Measurements from ENCODE around the gene RCAN1. TPM values are rescaled to one million over a fixed set of nuclear protein-coding genes. Genes with fewer than 3 reads are reported as not detected.
"Not testable (repeated sequence)": the region's sequence is repeated elsewhere in the genome, so short reads cannot be mapped to it uniquely, and the experiment has no call there.

The RCAN1 gene
- total RNA-seq, 2 donors from 2014 or later, result 4.9 to 6.3 TPM

DNA sequence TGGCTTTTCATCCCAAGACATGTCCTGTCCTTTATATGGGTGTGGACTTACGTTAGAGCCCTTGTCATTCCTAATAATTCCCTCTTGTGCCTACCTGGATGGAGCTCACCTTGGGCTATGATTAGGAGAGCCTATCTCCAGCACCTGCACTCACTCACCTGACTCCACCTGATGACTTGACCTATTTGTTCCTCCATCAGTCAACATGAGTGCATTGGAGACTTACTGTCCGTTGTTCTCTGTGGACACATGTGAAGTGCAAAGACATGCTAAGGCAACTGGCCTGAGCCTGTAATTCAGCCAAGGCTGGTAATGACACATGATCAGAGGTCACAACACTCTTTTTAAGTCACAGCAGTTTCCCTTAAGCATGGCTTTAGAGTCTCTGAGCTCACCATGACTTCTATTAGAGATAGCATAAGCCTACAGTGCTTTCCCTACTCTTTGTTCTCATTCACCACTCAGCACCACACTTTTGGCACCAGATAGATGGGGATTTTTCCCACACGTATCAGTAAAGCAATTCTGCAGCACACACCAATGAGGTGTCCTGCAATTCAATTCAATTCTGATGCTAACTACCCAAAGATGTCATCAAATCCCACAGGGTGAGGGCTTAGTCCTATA is 112.3 kb downstream of the RCAN1 start:
- no peak for ATAC-seq (replicated peaks)
- Mint-ChIP-seq H3K4me3 (no peak overlapping the region), H3K9me3 (no peaks in the 10 kb centered on the region), H3K36me3 (ENCODE audit: low read depth) (no peaks in the 10 kb centered on the region), H3K27ac (no peak overlapping the region), H3K27me3 (peaks cover 22% of the 10 kb centered on the region), H3K4me1 (no peaks in the 10 kb centered on the region)

DNA sequence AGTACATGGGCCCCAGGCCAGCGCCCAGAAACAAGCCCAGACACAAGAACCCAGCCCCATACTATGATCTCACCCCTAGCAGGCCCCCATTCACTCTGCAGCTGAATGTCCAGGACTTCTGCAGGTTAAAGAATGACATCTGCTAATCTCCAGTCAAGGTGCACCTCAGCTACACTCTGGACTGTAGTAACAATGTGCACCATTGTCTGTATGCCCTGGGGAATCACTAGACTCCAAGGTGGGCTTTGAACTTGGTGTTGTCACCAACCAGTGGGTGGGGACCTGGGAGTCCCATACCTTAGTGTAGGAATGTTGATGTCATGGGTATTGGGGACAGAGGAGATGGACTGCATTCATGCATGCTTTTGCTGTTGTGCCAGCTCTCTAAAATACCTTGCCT is 113.2 kb downstream of the RCAN1 start:
- Mint-ChIP-seq H3K9me3 (no peaks in the 10 kb centered on the region), H3K36me3 (ENCODE audit: low read depth) (no peaks in the 10 kb centered on the region), H3K27me3 (peaks cover 16% of the 10 kb centered on the region), H3K4me3 (no peak overlapping the region), H3K4me1 (no peaks in the 10 kb centered on the region), H3K27ac (no peak overlapping the region)
- no peak for ATAC-seq (replicated peaks)

DNA sequence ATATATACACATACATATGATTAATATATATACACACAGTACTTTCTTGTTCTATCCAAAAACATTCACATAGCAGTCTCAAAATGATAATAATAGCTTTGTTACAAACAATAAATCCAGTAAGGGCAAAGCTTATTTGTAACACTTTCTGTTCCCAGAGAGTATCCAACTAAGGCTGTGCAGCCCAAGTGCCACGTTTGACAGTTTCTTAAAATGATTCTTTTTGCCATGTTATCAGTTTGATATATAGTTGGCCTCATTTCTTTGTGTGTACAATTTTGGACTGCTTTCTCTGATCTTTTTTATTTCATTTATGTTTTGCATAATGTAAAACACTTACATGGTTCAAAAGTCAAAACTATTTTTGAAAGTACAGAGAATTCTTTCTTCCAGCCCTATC is 114.7 kb downstream of the RCAN1 start:
- Mint-ChIP-seq H3K4me1 (no peaks in the 10 kb centered on the region), H3K36me3 (ENCODE audit: low read depth) (no peaks in the 10 kb centered on the region), H3K27me3 (peaks cover 16% of the 10 kb centered on the region), H3K9me3 (no peaks in the 10 kb centered on the region), H3K4me3 (no peak overlapping the region), H3K27ac (no peak overlapping the region)
- ATAC-seq (replicated peaks), result no peak

DNA sequence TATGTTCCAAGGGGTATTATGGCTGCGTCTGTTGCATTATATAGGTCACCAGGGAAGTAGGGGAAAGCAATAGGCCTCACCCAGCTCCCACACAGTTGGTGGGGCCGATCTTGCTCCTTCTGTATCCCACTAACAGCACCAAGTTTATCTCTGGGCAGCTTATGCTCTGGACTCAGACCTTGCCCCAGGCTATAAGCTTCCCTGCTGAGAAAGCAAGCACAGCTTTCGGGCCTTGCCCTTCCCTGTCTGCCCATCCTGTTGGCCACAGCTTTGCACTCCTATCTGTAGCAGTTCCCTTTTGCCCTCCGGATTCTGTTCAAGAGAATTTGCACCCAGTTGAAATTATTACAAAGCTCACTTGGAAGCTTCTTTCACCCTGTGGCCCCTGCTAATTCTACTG is 115.8 kb downstream of the RCAN1 start:
- H3K4me3 Mint-ChIP-seq, result no peak overlapping the region
- H3K9me3 Mint-ChIP-seq, result no peaks in the 10 kb centered on the region
- H3K36me3 Mint-ChIP-seq (ENCODE audit: low read depth), result no peaks in the 10 kb centered on the region
- no peak overlapping the region for H3K27ac Mint-ChIP-seq
- H3K4me1 Mint-ChIP-seq, result no peaks in the 10 kb centered on the region
- peaks cover 13% of the 10 kb centered on the region for H3K27me3 Mint-ChIP-seq
- ATAC-seq (replicated peaks), result no peak

DNA sequence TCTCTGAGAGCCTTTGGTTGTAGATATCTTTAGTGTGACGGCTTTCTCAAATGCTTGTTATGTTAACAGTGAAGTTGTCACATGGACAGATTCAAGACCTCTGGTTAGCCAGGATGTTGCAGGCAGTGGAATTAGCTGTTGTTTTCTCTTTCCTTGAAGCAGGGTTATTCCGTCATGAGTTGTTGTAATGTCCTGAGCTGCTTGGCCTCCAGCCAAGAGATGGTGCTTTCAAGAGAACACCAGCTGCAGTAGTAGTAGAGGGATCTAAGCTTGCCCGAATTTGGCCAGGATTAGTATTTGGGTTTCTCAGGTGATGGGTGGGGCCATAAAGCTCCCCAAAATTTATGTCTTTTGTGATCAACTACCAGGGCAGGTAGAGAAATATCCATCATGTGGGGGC is 116.3 kb downstream of the RCAN1 start:
- no peaks in the 10 kb centered on the region for H3K36me3 Mint-ChIP-seq (ENCODE audit: low read depth)
- no peak for ATAC-seq (replicated peaks)
- no peaks in the 10 kb centered on the region for H3K9me3 Mint-ChIP-seq
- no peak overlapping the region for H3K27ac Mint-ChIP-seq
- no peak overlapping the region for H3K4me3 Mint-ChIP-seq
- peaks cover 13% of the 10 kb centered on the region for H3K27me3 Mint-ChIP-seq
- no peaks in the 10 kb centered on the region for H3K4me1 Mint-ChIP-seq

DNA sequence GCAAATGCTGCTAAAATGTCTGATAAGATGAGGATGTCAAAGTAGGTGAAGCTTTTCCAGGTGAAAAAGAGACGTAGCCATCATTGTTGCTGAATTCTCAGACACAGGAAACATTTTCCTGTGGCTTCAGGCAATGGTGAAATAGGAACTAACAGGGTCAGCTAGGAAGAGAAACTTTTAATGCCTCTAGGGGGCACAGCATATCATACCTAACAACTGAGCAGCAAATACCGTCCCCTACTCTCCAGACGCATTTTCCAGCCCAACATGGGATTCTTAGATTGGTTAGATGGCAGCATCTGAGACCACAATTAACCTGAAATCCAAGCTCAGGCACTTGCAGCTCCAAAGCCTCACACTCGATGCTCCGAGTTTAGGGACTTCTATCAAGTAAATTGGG is 131.1 kb downstream of the RCAN1 start:
- ATAC-seq (replicated peaks); H3K4me3 Mint-ChIP-seq: not testable (repeated sequence)

DNA sequence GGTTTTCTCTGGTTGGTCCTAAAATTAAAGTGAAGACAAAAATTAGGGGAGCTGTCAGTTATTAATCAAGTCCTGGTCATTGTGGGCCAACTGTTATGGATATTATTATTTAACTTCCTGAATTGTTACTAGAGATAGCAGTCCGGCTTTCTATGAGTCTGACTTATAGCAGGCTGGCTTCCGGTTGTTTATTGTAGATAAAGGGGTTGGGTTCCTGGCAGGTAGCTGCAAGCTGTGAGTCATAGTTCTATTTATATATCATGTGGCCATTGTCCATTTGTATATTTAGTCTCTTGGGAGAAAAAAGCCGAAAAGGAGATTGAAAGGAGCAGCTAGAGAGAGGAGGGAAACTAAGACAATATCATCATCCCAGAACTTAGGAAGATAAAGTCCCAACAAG is 131.5 kb downstream of the RCAN1 start:
- H3K27me3 Mint-ChIP-seq, H3K4me1 Mint-ChIP-seq: not testable (repeated sequence)

More for the DNA sequence above, 131.1 kb downstream of the RCAN1 start:
- not testable (repeated sequence) for H3K36me3 Mint-ChIP-seq (ENCODE audit: low read depth); H3K27me3 Mint-ChIP-seq; H3K4me1 Mint-ChIP-seq; H3K27ac Mint-ChIP-seq; H3K9me3 Mint-ChIP-seq

DNA sequence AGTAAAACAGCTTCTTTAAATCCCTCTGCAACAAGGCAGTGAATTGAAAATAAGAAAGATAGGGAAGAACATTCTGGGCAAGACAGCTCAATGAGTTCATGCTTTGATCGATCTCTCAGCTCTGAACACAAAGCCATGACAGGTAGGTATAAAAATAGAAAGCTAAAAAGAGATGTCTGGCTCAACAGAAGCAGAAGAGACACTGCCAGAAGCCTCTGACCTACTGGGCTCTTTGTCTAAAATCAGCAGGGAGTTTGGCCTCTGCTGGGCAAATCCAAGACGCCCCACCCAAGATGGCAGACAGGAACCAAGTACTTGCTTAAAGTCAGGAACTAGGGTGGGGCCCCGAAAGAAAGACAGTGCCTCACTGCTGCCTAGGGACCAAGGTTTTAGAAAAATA is 147.6 kb downstream of the RCAN1 start:
- not testable (repeated sequence) for H3K4me3 Mint-ChIP-seq; H3K9me3 Mint-ChIP-seq; H3K27ac Mint-ChIP-seq; H3K4me1 Mint-ChIP-seq; ATAC-seq (replicated peaks); H3K27me3 Mint-ChIP-seq; H3K36me3 Mint-ChIP-seq (ENCODE audit: low read depth)

More for the DNA sequence above, 131.5 kb downstream of the RCAN1 start:
- not testable (repeated sequence) for H3K27ac Mint-ChIP-seq; ATAC-seq (replicated peaks); H3K4me3 Mint-ChIP-seq; H3K36me3 Mint-ChIP-seq (ENCODE audit: low read depth); H3K9me3 Mint-ChIP-seq

Other genes starting within 250 kb of the RCAN1 start
- gene SMIM11, start 239.6 kb downstream of the RCAN1 start, total RNA-seq, result 10 to 100 TPM in 1 of 2 donors, 1 to 10 TPM in 1; 4.4 to 20.0 TPM
- gene SMIM34, start 191.2 kb downstream of the RCAN1 start, total RNA-seq, result not detected
- under 1 TPM in 1 of 2 donors, not detected in 1; 0.15 TPM for gene KCNE1, start 102.9 kb downstream of the RCAN1 start, total RNA-seq
- under 1 TPM; 0.11 to 0.13 TPM for gene CLIC6, start 53.9 kb upstream of the RCAN1 start, total RNA-seq